ENCODE measurements around the gene SPIRE1. TPM values are rescaled to one million over a fixed set of nuclear protein-coding genes. Genes with fewer than 3 reads are reported as not detected.

SPIRE1 gene
- total RNA-seq, 1 donor from 2014 or later: 6.5 TPM

Other genes starting within 250 kb of the SPIRE1 start
- 13.9 and 14.5 TPM in 2 replicates for gene CEP76, start 44.6 kb upstream of the SPIRE1 start, total RNA-seq
- gene PSMG2, start 44.9 kb upstream of the SPIRE1 start, total RNA-seq: 102 and 113 TPM in 2 replicates
- 53.2 and 59.9 TPM in 2 replicates for gene PTPN2, start 226.1 kb upstream of the SPIRE1 start, total RNA-seq